HG03025 (cell line): ENCODE data around the gene MBLAC1.

Experiments used
- ATAC-seq: cut with Tn5 transposase; IDR thresholded peaks from one replicate; pipeline ENCODE4 v1.9.1; 2021; ENCODE audit warnings: mild to moderate bottlenecking, moderate library complexity; ENCODE audit not compliant: unreplicated experiment, low FRiP score

Gene MBLAC1

DNA sequence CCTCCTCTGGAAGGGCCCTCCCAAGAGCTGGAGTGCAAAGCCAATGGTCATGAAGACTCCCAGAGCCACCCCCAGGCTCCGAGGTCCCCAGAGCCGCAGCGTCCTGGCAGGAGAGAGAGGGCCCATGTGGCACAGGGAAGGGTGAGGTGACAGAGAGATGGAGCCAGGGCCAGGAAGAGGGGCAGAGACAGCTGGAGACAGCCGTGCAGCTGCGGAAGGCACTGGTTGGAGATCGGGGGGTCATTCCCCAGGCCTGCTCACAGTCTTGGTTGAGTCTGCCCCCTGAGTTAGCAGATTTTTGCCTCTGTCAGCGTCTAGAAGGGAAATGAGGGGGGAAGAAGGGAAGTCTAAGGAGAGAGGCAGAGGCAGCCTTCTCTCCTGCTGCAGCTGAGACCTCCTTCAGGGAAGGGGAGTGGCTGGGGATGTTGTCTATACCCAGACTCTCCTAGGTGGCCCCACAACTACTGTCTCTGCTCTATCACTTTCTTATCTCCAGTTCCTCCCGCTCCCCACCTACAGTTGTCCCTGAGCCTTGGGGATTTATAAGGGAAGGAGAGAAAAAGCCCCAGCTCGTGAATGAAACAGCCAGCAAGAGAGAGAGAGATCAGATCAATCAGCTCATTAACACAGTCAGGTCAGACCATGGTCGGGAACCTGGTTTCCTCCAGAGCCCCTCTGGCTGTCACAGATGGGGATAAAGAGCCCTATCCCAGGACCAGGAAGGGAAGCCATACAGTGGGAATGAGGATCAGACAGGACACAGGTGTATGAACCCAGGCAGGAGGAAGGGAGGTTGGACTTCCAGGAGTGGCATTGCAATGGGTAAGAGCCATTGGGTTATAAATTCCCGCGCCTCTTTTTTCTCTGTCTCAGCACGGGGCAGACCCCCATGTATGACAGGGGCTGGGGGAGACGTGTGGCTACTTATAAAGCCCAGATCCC, 40.5 kb downstream of the MBLAC1 start:
- no peak for ATAC-seq

- no peak for ATAC-seq
Measured at GRCh38 chr7:100167912-100168323, 41.2 kb downstream of the MBLAC1 start.

- ATAC-seq: no peak
Measured at GRCh38 chr7:100169147-100169850, 42.5 kb downstream of the MBLAC1 start.

- no peak for ATAC-seq
Measured at GRCh38 chr7:100170101-100170897, 43.5 kb downstream of the MBLAC1 start.

GRCh38 chr7:100171087-100171681, 44.4 kb downstream of the MBLAC1 start:
- no peak for ATAC-seq

DNA sequence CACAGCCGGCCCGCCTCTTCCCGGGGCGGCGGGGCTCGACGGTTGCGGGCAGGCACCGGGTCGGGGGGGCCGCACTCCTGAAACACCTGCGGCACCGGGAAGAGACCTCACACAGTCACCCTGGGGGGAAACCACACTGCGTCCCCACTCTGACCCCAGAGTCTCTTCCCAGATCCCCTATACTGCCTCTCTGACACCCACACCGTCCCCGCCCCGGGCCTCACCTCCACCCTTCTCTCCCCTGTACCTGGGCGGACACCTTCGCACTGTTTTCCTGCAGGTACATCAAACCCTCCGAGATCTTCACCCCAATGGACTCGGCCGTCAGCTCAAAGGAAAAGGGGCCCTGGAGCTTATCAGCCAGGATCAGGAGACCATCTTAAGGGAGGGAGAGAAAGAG, 45.1 kb downstream of the MBLAC1 start:
- ATAC-seq: no peak

- ATAC-seq: no peak
Measured at GRCh38 chr7:100173806-100174495, 47.2 kb downstream of the MBLAC1 start.

GRCh38 chr7:100174582-100174981, 47.8 kb downstream of the MBLAC1 start:
- no peak for ATAC-seq

- no peak for ATAC-seq
Measured at GRCh38 chr7:100175296-100175935, 48.6 kb downstream of the MBLAC1 start.

DNA sequence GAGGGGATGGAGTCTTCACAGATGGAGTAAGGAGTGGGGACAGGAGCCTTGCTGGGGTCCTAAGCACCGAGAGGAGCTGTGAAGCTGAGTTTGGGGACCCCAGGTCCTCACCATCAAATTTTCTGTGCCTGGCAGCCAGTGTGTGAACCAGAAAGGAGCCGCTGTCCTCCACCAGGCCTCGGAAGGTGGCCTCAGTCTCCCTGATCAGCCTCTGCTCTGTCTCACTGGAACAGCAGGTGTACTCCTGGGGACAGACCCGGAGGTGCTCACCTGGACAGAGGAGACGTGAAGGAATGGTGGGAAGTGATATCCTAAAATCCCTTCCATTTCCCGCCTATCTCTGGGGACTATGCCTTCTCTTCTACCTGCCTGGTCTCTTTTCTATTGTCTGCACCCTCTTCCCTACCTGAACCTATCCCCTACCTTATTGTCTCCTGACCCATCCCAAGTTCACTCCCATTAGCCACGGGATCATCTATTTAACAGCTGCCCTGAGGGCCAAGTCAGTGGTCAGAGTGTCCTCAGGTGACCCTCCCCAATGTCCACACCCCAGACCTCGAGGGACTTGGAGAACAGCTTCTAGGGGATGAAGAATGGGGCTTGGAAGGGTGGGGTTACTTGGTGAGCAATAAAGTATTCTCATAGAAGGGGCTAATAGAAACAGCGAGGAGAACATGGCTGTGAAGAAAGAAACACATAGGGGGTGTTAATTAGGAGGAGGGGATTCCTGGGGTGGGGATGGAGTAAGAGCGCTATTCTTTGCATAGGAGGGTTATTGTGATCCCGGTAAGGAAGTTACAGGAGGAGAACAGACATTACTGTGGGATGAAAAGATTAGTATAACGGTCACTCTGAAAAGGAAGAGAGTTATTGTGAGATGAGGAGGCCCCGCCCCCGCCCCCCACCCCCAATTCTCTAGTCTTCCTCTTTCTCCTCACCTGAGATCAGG, 49.6 kb downstream of the MBLAC1 start:
- ATAC-seq: no peak

GRCh38 chr7:100177045-100178001, 50.6 kb downstream of the MBLAC1 start, which contains the start of the genes GPC2 and STAG3:
Gene GPC2, minus strand, starts transcription at chr7:100177381. Its CDS starts 182 bp downstream, at chr7:100177199.
Gene STAG3, plus strand, starts transcription at chr7:100177918. Its CDS starts 2,639 bp downstream, at chr7:100180557.
- ATAC-seq: peak; percentile 75
